ENCODE data around the gene TICAM1.
"Not testable (repeated sequence)": the region's sequence is repeated elsewhere in the genome, so short reads cannot be mapped to it uniquely, and the experiment has no call there.

TICAM1 gene

GRCh38 chr19:4829001-4829712, 2.4 kb downstream of the TICAM1 start:
- H3K9me3 ChIP-seq: no peaks in the 10 kb centered on the region
- in situ Hi-C loops (cut with MboI; ENCODE audit: low sequenced_read_pairs): no loop called here
- H3K4me3 ChIP-seq: no peak overlapping the region
- H3K36me3 ChIP-seq (replicated peaks): no peaks in the 10 kb centered on the region
- no peaks in the 10 kb centered on the region for H3K27me3 ChIP-seq (ENCODE audit: low read depth)
- DNase-seq (ENCODE audit: low spot score in 2 of 2): no peak
- peaks cover 2% of the 10 kb centered on the region for H3K4me1 ChIP-seq

GRCh38 chr19:4823577-4823976, 7.9 kb downstream of the TICAM1 start:
- Histone ChIP-seq H3K27me3 (ENCODE audit: low read depth) (no peaks in the 10 kb centered on the region), H3K4me3 (no peak overlapping the region), H3K36me3 (replicated peaks) (no peaks in the 10 kb centered on the region), H3K9me3 (no peaks in the 10 kb centered on the region), H3K4me1 (no peaks in the 10 kb centered on the region)
- DNase-seq (ENCODE audit: low spot score in 2 of 2): no peak
- in situ Hi-C loops (cut with MboI; ENCODE audit: low sequenced_read_pairs): no loop called here

GRCh38 chr19:4822354-4822753, 9.2 kb downstream of the TICAM1 start:
- H3K9me3 ChIP-seq; H3K27me3 ChIP-seq (ENCODE audit: low read depth); H3K36me3 ChIP-seq (replicated peaks); H3K4me1 ChIP-seq; in situ Hi-C loops (cut with MboI; ENCODE audit: low sequenced_read_pairs); H3K4me3 ChIP-seq; DNase-seq (ENCODE audit: low spot score in 2 of 2): not testable (repeated sequence)

- Histone ChIP-seq H3K9me3 (no peaks in the 10 kb centered on the region), H3K4me3 (no peak overlapping the region), H3K4me1 (no peaks in the 10 kb centered on the region), H3K36me3 (replicated peaks) (peaks cover 7% of the 10 kb centered on the region), H3K27me3 (ENCODE audit: low read depth) (no peaks in the 10 kb centered on the region)
- in situ Hi-C loops (cut with MboI; ENCODE audit: low sequenced_read_pairs): no loop called here
- no peak for DNase-seq (ENCODE audit: low spot score in 2 of 2)
Observed at GRCh38 chr19:4821265-4821664, 10.2 kb downstream of the TICAM1 start.

- DNase-seq (ENCODE audit: low spot score in 2 of 2): no peak
- in situ Hi-C loops (cut with MboI; ENCODE audit: low sequenced_read_pairs): no loop called here
- no peak overlapping the region for H3K4me3 ChIP-seq
- H3K9me3 ChIP-seq: no peaks in the 10 kb centered on the region
- peaks cover 11% of the 10 kb centered on the region for H3K36me3 ChIP-seq (replicated peaks)
- no peaks in the 10 kb centered on the region for H3K27me3 ChIP-seq (ENCODE audit: low read depth)
- peaks cover 3% of the 10 kb centered on the region; the same call in 1 of the 2 replicates for H3K4me1 ChIP-seq
Observed at GRCh38 chr19:4817467-4818277, 13.8 kb downstream of the TICAM1 start.

DNA sequence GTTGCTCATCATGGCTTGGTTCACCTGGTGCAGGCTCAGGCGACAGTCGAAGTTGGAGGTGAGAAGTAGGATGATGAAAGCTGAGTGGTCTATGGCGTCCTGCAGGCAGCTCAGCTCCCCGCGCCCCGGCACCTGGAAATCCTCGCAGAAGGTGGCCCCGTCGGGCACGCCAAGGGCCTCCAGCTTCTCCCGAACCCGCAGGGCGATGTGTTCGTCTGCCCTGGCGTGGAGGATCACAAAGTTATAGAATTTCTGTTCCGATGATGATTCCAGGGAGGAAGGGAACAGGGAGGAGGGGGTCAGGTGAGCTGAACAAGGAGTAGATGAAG, 14.6 kb downstream of the TICAM1 start:
- Histone ChIP-seq H3K27me3 (ENCODE audit: low read depth) (no peaks in the 10 kb centered on the region), H3K4me3 (no peak overlapping the region), H3K4me1 (peaks cover 3% of the 10 kb centered on the region; the same call in 1 of the 2 replicates), H3K36me3 (replicated peaks) (peaks cover 11% of the 10 kb centered on the region), H3K9me3 (no peaks in the 10 kb centered on the region)
- in situ Hi-C loops (cut with MboI; ENCODE audit: low sequenced_read_pairs): no loop called here
- DNase-seq (ENCODE audit: low spot score in 2 of 2): no peak

DNA sequence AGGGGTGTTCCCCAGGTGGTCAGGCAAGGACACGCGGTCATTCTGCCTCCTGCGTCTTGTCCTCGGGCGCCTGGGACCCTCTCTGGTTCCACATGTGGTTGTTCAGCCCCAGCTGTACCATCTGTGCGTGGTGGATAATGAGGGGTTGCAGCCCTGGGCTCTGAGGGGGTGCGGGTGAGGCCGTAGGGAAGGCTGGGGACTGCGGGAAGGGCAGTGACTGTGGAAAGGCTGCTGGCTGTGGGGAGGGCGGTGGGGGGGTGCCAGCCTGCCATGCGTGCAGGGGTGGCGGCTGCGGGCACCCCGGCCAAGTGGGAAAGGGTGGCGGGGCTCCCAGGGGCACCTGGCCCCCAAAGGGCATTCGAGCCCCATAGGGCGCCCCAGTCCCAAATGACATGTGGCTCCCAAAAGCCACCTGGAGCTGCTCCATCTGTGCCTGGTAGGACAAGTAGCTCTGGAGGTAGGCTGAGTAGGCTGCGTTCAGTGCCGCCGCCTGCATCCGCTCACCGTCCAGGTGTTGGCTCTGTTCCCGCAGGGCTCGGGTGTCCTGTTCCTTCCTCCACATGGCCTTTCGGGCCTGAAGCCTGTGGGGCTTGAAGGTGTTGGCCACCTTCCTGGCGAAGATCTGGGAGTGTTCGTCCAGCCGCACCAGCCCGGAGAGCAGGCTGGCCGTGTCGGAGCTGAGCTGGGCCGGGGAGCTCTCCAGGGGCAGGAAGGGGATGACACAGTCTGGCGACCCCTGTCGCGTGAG, 15.1 kb downstream of the TICAM1 start:
- peaks cover 3% of the 10 kb centered on the region; the same call in 1 of the 2 replicates for H3K4me1 ChIP-seq
- in situ Hi-C loops (cut with MboI; ENCODE audit: low sequenced_read_pairs): no loop called here
- H3K4me3 ChIP-seq: no peak overlapping the region

DNA sequence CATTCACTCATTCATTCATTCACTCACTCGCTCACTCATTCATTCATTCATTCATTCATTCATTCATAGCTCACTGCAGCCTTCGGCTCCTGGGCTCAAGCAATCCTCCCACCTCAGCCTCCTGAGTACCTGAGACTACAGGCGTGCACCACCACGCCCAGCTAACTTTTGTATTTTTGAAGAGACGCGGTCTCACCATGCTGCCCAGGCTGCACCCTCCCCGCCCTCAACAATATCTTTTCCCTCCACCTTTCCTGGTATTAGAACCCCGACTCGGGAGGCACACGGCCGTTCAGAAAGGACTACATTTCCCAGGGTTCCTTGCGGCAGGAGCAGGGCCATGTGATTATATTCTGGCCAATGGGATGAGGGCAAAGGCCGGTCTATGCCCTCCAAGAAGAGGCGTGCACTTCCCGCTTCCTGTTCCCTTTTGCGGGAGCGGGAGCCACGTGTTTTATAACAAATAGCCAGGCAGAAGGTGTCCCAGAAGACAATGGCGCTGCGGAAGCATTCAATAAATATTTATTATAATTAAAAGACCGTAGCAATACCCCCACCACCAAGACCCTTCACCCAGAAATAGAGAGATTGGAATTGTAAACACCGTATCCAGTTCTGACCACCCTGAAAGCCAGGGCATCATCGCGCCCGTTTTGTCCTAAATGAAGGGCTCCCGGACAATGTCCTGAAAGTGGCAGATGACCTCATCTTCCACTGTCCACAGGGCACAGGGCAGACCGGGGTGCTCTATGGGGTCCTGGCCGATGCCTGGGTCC, 15.9 kb downstream of the TICAM1 start:
- in situ Hi-C loops (cut with MboI; ENCODE audit: low sequenced_read_pairs): no loop called here
- H3K4me3 ChIP-seq: no peak overlapping the region

More for the DNA sequence above, 15.1 kb downstream of the TICAM1 start:
- DNase-seq (ENCODE audit: low spot score in 2 of 2): no peak
- no peaks in the 10 kb centered on the region for H3K27me3 ChIP-seq (ENCODE audit: low read depth)
- H3K36me3 ChIP-seq (replicated peaks): peaks cover 11% of the 10 kb centered on the region
- no peaks in the 10 kb centered on the region for H3K9me3 ChIP-seq

DNA sequence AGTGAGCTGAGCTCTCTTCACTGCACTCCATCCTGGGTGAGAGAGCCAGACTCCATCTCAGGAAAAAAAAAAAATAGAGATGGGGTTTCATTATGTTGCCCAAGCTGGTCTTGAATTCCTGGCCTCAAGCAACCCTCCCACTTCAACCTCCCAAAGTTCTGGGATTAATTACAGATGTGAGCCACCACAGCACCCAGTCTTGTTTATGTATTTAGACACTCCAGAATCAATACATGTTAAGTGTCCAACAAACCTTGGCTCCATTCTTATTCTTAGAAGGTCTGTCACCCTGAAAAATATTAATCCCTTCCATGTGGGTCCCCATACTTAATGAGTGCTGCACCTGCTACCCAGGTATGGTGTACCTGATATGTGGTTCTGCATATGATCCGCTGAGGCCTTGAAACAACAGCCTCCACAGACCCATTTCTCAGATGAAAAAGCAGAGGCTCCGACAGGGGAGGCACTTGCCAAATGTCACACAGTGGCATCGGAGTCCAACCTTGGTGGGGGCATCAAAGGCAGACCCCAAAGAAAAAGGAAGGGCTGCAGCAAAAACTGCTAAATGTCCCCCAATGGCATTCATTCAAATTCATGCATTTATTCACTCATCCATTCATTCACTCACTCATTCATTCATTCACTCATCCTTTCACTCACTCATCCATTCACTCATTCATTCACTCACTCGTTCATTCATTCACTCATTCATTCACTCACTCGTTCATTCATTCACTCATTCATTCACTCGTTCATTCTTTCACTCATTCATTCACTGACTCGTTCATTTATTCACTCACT, 16.7 kb downstream of the TICAM1 start:
- in situ Hi-C loops (cut with MboI; ENCODE audit: low sequenced_read_pairs): no loop called here
- H3K27me3 ChIP-seq (ENCODE audit: low read depth): no peaks in the 10 kb centered on the region
- no peaks in the 10 kb centered on the region for H3K9me3 ChIP-seq
- peaks cover 3% of the 10 kb centered on the region; the same call in 1 of the 2 replicates for H3K4me1 ChIP-seq
- H3K36me3 ChIP-seq (replicated peaks): peaks cover 11% of the 10 kb centered on the region
- no peak overlapping the region for H3K4me3 ChIP-seq
- no peak for DNase-seq (ENCODE audit: low spot score in 2 of 2)

More for the DNA sequence above, 15.9 kb downstream of the TICAM1 start:
- no peaks in the 10 kb centered on the region for H3K9me3 ChIP-seq
- peaks cover 3% of the 10 kb centered on the region; the same call in 1 of the 2 replicates for H3K4me1 ChIP-seq
- H3K36me3 ChIP-seq (replicated peaks): peaks cover 11% of the 10 kb centered on the region
- no peaks in the 10 kb centered on the region for H3K27me3 ChIP-seq (ENCODE audit: low read depth)
- DNase-seq (ENCODE audit: low spot score in 2 of 2): peak; percentile 94

DNA sequence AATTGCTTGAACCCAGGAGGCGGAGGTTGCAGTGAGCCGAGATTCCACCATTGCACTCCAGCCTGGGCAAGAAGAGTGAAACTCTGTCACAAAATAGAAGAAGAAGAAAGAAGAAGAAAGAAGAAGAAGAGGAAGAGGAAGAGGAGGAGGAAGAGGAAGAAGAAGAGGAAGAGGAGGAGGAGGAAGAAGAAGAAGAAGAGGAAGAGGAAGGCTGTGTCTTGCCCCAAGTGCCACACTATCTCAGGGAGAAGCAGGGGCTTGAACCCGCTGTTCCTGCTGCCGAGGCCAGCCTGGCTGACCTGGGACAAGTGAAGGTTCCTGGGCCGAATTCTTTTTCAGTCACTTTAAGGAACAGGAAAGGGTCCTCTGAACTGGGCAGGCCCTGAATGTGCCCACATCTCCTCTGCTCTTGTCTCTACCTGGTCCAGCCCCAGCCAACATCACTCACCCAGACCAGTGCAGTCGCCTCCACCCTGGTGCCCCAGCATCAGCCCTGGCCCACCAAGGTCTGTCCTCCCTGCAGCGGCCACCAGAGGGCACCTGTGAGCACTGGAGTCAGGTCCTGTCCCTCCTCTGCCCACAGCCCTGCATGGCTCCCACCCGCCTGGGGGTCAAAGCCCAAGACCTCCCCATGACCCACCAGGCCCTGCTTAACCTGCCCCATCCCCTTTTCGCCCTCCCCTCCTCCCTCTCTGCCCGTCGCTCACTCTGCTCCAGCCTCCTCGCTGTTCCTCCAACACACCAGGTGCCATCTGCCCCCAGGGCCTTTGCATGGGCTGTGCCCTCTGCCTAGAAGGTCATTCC, 20.0 kb downstream of the TICAM1 start:
- Histone ChIP-seq H3K4me1 (peaks cover 3% of the 10 kb centered on the region; the same call in 1 of the 2 replicates), H3K9me3 (no peaks in the 10 kb centered on the region), H3K27me3 (ENCODE audit: low read depth) (no peaks in the 10 kb centered on the region), H3K4me3 (no peak overlapping the region), H3K36me3 (replicated peaks) (peaks cover 7% of the 10 kb centered on the region)
- DNase-seq (ENCODE audit: low spot score in 2 of 2): peak; percentile 45 to 95
- in situ Hi-C loops (cut with MboI; ENCODE audit: low sequenced_read_pairs): no loop called here

- H3K9me3 ChIP-seq: no peaks in the 10 kb centered on the region
- no peak overlapping the region for H3K4me3 ChIP-seq
- H3K4me1 ChIP-seq: no peaks in the 10 kb centered on the region
- in situ Hi-C loops (cut with MboI; ENCODE audit: low sequenced_read_pairs): loop anchor here (5.0 to 10.0 kb wide), 2 partner anchors 225 to 232 kb away; no protein-coding TSS in a partner anchor
- no peaks in the 10 kb centered on the region for H3K27me3 ChIP-seq (ENCODE audit: low read depth)
- no peaks in the 10 kb centered on the region for H3K36me3 ChIP-seq (replicated peaks)
- no peak for DNase-seq (ENCODE audit: low spot score in 2 of 2)
Observed at GRCh38 chr19:4807188-4807587, 24.3 kb downstream of the TICAM1 start.

DNA sequence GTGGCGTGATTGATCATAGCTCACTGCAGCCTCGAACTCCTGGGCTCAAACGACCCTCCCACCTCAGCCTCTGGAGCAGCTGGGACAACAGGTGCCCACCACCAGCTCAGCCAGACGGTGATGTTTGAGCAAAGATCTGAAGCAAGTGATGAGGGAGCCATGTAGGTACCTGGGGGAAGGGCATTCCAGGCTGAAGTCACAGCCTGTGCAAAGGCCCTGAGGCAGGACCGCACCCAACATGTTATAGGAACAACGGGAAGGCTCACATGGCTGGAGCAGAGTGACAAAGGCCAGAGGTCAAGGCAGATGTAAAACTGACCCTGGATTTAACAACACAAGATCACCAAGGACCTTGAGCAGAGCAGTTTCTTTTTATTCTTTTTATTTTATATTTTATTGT, 25.1 kb downstream of the TICAM1 start:
- H3K4me1 ChIP-seq: no peaks in the 10 kb centered on the region
- H3K9me3 ChIP-seq: no peaks in the 10 kb centered on the region
- no peak for DNase-seq (ENCODE audit: low spot score in 2 of 2)
- in situ Hi-C loops (cut with MboI; ENCODE audit: low sequenced_read_pairs): loop anchor here (5.0 to 10.0 kb wide), 2 partner anchors 226 to 232 kb away; no protein-coding TSS in a partner anchor
- no peaks in the 10 kb centered on the region for H3K36me3 ChIP-seq (replicated peaks)
- H3K4me3 ChIP-seq: no peak overlapping the region
- H3K27me3 ChIP-seq (ENCODE audit: low read depth): no peaks in the 10 kb centered on the region
